DMS 273 treated with DMSO at 0.1 percent for 48 hours (cell line): ENCODE data around the gene CDYL2.

Experiments
- DNase-seq: peaks from one replicate; lab custom pipeline; 2025; lab: John Stamatoyannopoulos, UW

The CDYL2 gene

DNA sequence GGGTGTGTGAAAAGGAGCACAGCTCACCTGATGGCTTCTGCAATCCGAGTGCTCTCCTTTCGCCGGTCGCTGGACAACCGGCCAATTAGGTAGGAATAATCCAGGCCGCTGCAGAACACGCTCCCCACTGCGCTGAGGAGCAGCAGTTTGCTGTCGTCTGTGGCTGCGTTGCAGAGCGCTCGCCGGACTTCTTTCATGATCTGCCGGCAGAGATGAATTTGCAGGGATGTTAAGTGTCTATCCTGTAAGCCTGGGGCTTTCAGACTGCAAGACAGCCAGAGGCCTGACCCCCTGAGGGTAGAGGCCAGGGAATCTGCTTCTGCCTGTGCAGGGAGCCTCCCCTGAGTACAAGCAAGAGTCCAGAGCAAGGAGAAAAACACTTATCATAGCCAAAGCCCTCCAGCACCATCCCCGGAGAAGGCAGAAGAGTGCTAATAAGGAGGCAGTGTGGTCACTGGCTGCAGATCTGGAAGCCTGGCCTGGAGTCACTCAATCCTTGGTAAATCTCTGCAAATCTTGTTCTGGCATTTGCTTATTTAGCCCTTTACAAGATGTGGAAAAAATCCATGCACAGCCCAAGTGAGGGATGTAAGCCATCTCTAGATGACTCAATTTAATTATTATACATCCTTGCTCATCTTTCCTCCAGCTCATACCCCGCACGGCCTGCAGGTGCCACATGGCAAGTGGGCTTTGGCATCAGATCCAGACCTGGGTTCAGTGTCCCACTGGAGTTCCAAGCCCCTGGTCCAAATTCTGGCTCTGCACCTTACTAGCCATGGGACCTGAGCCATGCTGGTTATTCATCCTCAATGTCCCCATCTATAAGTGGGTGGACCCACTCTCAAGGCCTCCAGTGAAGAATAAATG is 183.4 kb downstream of the CDYL2 start:
- no peak for DNase-seq

DNA sequence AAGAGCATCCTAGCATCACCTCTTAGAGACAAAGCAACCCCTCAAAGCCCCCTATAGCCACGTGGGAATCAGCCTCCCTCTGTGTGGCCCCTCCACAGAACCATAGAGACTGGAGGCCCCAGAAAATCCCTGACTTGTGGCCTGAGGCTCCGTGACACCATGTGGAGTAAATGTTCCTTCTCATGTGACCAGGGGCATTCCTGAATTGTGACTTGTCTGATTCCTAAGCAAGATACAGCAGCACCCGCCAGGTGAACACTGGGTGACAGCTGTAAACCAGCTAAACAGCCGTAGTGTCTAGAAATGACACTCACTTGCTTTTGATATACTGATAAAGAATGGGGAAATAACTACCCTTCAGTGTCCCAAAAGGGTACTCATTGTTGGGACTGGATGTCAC is 184.6 kb downstream of the CDYL2 start:
- DNase-seq, result no peak

DNA sequence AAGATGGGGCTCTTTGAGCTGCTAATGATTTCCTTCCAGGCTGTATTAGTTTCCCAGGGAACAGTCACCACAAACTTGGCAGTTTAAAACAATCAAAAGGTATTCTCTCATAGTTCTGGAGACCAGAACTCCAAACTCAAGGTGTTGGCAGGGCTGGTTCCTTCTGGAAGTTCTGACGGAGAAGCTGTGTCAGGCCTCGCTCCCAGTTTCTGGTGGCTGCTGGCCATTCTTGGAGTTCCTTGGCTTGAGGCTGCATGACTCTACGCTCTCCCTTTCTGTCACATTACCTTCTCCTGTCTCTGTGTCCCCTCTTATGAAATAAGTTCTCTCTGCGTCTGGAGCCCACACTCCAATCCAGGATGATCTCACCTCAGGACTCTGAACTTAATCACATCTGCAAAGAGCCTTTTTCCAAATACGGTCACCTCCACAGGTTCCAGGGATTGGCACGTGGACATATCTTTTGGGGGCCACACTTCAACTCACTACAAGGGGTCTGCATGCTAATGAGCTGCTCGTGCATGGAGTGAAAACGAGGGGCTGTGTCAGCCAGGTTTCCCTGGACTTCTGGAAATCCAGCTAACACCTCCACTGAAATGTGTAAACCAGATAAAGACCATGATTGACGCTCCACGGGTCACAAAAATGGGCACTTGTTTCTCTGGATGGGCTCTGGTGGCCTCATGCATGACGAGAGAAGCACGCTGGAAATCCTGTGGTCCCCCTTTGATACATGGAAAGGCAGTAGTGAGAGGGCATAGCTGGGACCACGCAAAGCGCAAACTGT is 185.3 kb downstream of the CDYL2 start:
- no peak for DNase-seq

DNA sequence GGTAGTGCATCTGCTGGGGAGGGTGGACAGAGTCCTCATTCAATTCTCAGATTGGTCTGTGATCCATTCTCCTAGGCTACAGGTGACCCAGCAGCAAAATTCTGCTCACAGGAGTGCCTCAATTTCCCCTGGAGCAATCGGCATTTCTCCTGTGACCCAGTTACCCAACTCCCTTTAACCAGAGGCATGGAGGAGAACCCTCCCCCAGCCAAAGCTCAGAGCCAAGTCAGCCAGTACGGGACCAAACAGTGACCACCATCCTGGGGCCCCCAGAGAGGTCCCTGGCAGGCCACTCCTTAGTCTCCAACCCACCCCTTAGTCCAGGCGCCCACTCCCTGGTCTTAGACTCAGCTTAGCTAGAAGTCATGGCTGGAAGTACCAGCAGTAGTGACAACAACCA is 188.0 kb downstream of the CDYL2 start:
- no peak for DNase-seq

DNA sequence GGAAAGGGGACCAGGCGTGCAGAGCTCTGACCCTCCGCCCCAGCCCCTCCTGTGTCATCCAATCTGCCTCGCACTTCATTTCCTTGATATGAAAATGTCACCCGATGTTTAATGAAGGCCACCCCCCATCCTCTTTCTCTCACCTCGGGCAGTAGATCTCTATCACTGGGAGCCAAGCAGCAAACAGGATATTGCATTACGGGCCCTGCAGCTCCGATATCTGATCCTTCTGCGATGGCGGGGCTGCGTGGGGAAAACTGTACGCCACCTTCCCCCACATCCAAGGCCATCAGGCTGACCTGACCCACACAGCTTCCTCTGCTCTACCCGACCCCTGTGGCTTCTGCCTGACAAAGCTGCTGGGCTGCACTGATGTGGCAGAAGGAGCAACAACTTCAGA is 188.7 kb downstream of the CDYL2 start:
- DNase-seq, result no peak

DNA sequence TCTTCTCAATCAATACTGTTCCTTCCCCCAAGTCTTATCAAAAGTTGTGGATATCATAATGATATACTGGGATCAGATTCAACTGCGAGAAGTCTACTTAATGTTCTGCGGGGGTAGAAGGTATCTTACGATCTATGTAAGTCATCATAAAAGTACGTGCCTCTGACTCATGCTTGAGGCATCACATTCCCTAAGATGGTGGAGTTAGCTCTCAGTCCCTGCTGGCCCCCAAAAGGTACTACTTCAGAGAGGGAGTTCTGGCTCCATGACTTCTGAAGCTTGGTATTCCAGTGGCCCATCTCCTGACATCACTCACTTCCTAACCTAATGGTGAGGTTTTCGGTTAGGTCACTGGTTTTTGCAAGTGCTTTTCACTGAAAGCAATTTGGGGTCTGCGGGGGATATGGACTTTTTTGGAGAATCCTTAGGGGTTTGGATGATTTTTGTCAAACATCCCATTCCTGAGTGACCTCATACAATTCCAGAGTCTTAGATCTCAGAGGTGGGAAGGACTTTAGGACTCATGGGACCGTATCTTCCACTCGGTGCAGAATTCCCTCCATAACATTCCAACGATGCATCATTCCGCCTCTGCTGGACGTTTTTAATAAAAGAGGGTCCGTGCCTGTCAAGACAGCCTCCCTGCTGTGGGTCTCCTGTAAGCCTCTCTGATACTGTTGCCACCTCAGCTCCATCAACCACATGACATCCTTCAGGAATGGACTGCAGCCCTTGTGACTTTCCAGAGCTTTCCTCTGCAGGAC is 189.3 kb downstream of the CDYL2 start:
- DNase-seq, result no peak

DNA sequence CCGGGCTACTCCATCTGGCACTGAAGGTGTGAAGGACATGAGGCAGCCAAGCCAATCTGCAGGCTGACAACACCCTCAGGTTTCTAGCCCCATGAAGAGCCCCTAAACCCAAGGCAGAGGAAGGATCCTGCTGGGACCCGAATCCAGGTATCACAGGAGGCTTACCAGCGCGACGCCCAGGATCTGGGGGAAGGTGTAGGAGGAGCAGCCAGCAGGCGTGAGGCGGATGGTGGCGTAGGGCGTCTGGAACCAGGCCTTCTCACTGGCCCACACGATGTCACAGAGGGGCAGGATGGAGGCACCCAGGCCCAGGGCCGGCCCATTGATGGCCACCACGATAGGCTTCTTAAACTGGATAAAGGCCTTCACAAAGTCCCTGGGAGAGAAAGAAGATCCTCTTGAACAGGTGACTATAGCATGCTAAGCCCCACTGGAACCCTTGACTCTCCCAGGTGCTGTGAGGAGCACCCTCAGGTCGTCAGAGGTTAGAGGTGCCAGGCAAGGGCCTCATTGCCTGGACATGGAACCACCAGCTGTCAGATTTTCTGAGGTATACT is 191.9 kb downstream of the CDYL2 start:
- DNase-seq, result no peak

DNA sequence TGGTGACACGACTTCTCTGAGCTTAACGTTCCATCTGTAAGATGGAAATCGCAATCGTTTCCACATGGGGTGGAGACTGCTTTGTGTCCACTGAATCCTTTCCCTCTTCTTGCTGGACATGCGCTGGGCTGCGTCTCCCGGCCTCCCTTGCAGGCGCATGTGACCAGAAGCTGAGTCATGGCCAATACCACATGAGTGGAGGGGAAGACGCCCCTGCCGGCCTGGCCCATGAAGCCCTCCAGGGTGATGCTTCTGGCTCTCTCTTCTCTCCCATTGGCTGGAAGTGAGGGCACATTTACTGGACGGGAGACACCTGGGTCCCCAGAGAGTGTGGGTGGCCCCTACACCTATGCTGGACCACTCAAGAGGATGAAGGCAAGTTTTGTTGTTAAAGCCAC is 192.5 kb downstream of the CDYL2 start:
- no peak for DNase-seq

DNA sequence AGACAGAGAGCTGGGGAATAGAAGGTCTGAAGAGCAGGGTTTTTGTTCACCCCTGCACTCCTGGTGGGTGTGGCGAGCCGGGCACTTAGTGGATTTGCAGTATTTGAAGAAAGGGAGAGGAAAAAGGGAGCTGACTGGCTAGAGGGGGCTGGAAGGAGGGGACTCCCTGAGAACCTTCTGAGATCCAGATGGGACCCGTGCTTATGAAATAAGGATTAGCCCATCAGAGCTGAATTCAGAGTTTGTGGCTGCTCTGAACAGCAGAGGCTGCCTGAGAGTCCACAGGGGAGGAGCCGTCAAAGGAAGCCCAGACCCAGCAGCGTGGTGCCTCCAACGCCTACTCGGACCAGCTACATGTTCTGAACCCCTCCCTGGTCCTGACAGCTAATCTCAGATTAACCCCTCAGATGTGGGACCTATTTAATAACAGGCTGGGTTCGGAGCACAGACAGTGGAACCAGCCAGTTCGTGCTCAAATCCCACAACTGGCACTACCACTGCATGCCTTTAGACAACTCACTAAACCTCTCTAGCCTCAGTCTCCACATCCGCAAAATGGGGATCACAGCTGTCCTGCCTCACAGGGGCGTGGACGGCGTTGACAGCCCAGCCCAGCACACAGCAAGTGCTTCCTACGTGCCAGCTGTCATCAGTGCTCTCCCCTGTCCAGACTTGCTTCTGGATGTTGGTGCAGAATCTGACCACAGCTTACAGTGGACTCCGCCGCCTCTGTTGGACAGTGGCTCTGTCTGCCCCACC is 193.0 kb downstream of the CDYL2 start:
- DNase-seq, result no peak

DNA sequence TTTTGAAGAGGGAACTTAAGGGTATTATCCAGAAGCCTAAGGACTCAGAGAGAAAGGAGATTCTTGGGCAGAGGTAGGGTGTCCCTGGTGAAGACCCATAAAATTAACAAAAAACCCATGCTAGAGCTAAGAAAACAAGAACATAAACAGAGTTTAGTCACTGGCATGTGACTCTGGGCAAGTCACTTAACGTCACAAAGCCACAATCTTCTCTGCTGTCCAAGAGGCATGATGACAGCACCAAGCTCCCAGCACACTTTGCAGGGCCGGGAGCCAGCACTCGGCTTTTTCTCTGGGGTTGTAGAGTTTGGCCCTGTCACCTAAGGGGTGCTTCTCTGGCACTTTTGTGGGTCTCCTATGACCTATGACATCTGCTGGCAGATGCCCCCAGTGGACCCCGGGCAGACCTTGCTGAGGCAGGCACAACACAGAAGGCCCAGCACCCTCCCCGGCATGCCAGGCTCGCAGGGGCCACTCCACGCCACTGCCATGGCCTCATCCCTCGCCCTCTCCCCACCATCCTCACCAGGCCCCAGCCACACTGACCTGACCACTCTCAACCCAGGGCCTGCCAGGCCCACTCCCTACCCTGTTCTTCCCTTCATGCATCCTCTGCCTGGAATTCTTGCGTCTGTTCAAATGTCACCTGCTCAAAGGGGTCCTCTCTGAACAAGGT is 193.8 kb downstream of the CDYL2 start:
- no peak for DNase-seq

DNA sequence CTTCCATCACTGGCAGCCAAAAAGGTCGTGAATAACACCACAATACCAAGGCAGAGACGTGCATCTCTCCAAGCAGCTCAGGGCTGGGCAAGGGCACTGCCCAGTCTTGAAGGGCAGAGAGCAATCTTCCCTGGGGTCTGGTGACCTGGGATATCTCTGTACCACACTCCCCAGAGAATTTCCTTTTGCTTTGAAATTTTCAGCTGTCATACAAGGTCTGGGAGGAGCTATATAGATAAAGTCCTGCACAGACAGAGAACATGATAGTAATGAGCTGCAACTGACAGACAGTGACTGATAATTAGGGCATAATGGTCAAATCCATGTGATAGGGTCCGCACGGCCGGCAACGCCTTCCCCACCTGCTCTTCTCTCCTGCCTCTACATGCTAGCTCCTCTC is 195.5 kb downstream of the CDYL2 start:
- DNase-seq, result no peak

DNA sequence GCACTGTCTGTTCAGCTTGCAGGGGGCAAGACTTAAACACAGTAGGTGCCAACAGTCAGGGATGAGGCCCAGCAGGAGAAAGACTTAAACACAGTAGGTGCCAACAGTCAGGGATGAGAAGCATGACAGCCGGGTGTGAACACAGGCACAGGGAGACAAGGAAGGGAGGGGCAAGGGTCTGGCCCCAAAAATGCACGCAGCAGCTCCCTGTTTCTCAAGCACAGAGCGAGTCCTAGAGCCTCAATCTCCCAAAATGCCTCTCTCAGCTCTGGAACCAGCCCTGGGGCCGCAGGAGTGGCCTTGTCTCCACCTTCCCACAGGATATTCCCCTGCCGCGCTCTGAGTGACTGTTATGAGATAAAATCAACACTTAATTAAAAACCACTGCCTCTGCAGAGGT is 197.2 kb downstream of the CDYL2 start:
- DNase-seq, result no peak

DNA sequence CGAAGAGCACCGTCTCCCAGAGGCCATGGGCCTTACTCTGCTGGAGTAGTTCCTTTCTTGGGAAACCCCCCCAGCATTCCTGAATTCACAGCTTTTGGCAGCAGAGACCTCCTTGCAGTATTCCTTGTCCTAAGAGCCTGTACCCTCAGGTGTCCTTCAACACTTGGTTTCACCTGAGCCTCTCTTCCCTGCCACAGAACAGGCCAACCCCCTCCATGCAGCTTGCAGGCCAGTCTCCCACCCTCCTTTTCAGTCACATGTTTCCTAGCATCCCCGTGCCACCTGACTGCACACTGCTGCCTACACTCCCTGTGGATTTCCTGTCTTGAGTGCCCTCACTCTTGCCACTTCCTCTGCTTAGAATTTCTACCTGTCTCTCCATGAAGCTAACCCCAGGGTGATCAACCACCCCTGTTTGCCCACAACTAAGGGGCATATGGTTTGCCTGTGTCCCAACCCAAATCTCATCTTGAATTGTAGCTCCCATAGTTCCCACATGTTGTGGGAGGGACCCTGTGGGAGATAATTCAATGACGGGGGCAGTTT is 198.1 kb downstream of the CDYL2 start:
- no peak for DNase-seq

DNA sequence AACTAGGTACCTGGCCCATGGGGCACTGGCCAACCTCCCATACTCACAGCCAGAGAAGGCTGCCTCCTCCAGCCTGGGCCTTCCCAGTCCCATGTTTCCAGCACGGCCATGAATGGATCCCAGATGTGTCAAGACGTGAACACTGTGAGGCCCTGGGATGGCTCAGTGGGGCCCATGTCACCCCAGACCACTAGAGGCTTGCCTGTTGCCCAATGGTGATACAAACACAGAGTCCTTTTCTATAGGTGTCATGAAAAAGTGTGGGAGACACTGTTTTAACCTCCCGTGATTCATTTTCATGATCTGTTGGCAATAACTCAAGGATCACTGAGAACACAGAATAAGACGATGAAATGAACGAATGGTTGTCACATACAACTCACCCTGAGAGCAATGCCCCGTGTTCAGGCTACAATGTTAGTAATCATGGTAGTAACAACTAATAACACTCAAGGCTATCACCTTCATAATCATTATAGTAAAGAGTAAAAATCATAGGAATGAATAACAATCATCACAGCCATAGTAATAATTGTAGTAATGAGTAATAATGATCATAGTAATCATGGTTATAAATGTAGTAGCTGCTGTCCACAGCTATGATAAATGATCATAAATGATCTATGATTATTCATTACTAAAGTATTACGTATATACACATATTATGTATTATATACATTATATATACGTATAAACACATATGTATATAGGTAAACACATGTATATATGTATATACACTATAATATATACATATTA is 199.6 kb downstream of the CDYL2 start:
- DNase-seq, result no peak

DNA sequence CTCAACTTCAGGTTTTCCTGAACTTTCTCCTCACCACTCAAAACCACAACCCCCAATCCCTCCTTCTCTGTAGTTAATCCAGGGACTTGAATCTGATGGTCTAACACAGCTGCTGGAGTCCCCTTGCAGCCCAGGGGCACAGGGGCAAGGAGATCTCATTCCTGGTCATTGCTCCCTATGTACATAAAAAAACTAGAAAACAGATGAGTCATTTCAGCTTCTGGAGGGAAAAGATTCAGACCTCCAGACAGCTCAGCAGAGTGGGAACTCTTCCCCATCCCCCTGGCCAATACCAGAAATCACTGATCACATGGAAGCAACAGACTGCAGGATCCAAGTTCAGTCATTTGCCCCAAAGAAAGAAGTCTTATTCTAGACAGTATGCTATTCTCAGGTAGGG is 201.5 kb downstream of the CDYL2 start:
- no peak for DNase-seq

DNA sequence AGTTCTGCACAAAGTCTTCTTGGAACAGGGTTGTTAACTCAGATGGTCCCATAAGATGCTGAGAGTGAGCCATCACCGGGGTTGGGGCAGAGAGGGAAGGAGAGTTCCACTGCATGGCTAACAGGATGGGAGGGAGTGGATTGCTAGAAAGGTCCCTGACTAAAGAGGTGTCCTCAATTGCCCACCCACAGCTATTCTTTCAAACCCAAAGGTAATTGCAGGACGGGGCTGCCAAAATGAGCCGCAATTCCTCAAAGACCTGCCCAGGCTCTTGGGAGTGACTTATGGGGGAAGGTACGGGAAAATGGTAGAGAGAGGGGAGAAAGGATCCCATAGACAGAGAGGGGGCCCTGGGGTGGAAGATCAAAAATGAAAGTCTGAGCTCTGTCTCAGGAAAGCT is 203.2 kb downstream of the CDYL2 start:
- no peak for DNase-seq

DNA sequence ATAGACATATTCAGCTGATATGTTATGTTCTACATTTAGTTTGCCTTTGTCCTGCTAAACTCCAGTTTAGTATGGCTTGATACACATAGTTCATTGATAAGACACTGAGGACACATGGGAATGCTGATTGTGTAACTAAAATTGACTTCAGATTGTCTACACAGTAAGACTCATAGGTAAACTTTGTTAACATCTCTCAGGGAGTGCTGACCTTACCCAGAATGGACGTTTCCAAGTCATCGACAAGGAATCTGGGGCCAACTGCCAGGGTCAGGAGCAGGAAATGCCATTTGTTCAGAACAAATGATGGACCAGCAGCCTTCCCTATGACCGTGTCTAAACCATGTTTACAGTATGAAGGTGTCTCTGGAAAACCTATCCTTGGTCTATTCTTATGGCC is 204.9 kb downstream of the CDYL2 start:
- no peak for DNase-seq

DNA sequence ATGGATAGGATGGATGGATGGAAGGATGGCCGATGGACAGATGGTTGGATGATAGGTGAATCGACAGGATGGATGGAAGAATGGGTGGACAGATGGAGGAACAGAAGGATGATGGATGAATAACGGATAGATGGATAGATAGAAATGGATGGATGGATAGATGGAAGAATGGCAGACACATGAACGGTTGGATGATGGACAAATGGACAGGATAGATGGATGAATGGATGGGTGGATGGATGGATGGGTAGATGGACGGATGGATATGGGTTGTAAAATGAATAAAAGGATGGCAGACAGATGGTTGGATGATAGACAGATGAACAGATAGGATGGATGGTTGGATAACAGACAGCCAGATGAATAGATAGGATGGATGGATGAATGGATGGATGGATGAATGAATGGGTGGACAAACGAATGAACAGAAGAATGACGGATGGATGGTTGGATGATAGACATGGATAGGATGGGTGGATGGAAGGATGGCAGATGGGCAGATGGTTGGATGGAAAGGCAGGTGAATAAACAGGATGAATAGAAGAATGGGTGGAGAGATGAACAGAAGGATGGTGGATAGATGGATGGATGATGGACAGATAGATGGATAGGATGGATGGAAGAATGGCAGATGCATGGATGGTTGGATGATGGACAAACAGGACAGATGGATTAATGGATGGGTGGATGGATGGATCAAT is 207.7 kb downstream of the CDYL2 start:
- DNase-seq, result no peak

DNA sequence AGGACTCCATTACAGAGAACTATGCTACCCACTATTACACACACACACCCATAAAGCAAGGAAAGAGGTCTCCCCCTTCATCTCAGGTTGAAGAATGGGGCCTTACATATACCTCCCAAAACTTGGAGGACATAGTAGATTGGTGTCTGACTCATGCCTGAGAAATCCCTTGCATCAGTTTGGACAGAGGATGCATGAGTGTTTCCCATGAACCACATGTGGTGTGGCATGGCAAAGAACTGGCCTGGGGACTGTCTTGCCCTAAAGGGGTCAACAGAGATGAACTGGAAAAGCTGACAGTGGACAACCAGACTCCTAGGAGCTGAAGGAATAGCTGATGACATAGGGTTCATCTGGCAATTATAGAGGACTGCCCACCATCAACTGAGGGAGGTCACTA is 209.6 kb downstream of the CDYL2 start:
- no peak for DNase-seq
